Activated naive CD4-positive, alpha-beta T cell treated with anti-CD3 and anti-CD28 coated beads for 36 hours (primary cell): ENCODE measurements around the gene SLC38A7. TPM values are rescaled to one million over a fixed set of nuclear protein-coding genes. Genes with fewer than 3 reads are reported as not detected.
"Not testable (repeated sequence)": the region's sequence is repeated elsewhere in the genome, so short reads cannot be mapped to it uniquely, and the experiment has no call there.

Source experiments
- CTCF ChIA-PET: fragments of 350-600 bp; sonication (Branson Sonifier 250); formaldehyde crosslinking; loops from one replicate; lab custom pipeline; 2021; ENCODE audit warnings: antibody characterized with exemption; lab: Charles Lee
- DNase-seq: peaks from one replicate; pipeline ENCODE4 v3.0.0-alpha.2; 2020
- H3K27ac Mint-ChIP-seq: one replicate; pipeline ENCODE4 v1.8.0; 2021; ENCODE audit warnings: mild to moderate bottlenecking, mixed read lengths
- H3K27me3 Mint-ChIP-seq: one replicate; pipeline ENCODE4 v1.8.0; 2021; ENCODE audit warnings: low read depth, mixed read lengths
- H3K36me3 Mint-ChIP-seq: one replicate; pipeline ENCODE4 v1.8.0; 2021; ENCODE audit warnings: low read depth, mixed read lengths
- H3K4me1 Mint-ChIP-seq: one replicate; pipeline ENCODE4 v1.8.0; 2021; ENCODE audit warnings: low read depth, mixed read lengths
- H3K4me3 Mint-ChIP-seq: one replicate; pipeline ENCODE4 v1.8.0; 2021; ENCODE audit warnings: mild to moderate bottlenecking, moderate library complexity, mixed read lengths
- H3K9me3 Mint-ChIP-seq: one replicate; pipeline ENCODE4 v1.8.0; 2021; ENCODE audit warnings: mixed read lengths
- intact Hi-C: fragments of 100-400 bp; cut with micrococcal nuclease; formaldehyde crosslinking; loops from one replicate; pipeline ENCODE4 v1.15.1; 2023
- total RNA-seq, 2 experiments: library from RNA; stranded (reverse); gene quantifications; one replicate each; pipeline ENCODE4 v1.2.3, GENCODE V29; 2021

The SLC38A7 gene
- total RNA-seq, 2 experiments from 2014 or later, result 4.3 to 4.6 TPM

DNA sequence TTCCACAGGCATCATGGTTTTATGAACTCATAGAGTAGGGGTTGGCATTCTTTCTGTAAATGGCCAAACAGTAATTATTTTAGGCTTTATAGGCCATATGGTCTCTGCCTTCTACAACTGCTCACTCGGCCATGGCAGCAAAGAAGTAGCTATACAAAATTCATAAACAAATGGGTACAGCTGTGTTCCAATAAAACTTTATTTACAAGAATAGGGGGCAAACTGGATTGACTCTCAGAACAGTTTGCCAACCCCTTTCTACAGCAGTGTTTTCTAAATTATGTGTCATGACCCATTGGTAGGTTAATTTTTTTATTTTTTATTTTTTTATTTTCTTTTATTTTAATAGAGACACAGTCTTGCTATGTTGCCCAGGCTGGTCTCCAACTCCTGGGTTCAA, 29.2 kb upstream of the SLC38A7 start:
- CTCF ChIA-PET, result interaction anchor here (0.8 kb wide), 1 partner anchor 15 kb away, joined by 4 read pairs; no protein-coding TSS in a partner anchor
- Mint-ChIP-seq H3K4me1 (no peaks in the 10 kb centered on the region), H3K9me3 (no peaks in the 10 kb centered on the region), H3K36me3 (peaks cover 51% of the 10 kb centered on the region), H3K4me3 (no peak overlapping the region), H3K27me3 (no peaks in the 10 kb centered on the region), H3K27ac (no peak overlapping the region)
- intact Hi-C loops, result no loop called here
- no peak for DNase-seq

DNA sequence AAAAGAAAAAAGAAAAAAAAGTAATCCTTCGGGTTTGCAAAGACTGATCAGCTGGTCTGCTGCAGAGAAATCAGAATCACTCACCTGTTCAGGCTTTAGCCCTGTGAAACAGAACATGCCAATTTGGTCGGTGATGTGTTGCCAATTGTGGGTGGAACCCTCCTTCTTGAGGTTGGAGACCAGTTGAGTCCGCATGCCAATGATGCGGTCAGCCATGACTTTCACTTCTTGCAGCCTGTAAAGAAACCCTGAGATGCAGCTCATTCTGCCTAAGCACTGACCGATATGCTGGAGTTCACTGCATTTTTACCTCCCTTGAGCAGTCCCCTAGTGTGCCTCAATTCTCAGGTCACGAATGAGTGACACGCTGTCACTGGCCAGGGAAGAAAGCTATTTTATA, 24.8 kb upstream of the SLC38A7 start:
- CTCF ChIA-PET, result no interaction called here
- Mint-ChIP-seq H3K4me3 (no peak overlapping the region), H3K27me3 (no peaks in the 10 kb centered on the region), H3K4me1 (no peaks in the 10 kb centered on the region), H3K9me3 (no peaks in the 10 kb centered on the region), H3K27ac (no peak overlapping the region), H3K36me3 (peaks cover 49% of the 10 kb centered on the region)
- intact Hi-C loops, result no loop called here
- no peak for DNase-seq

DNA sequence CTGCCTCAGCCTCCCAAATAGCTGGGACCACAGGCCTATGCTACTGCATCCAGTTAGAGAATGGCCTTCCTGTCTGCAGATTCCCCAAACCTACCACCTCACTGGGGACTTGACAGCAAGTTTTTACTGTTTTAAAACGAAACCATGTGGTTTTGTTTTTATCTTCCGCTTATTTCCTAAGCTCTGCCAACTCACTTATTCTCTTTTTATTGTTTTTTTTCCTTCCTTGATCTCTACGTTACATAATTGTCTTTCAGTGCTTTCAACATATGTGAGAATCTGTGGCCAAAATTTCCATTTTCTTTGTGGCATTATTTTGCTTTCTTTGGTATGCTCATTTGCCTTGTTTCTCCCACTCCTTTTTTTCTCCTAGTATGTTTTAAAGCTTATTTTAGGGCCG, 14.6 kb upstream of the SLC38A7 start:
- no peaks in the 10 kb centered on the region for H3K9me3 Mint-ChIP-seq
- intact Hi-C loops, result no loop called here
- no peak overlapping the region for H3K27ac Mint-ChIP-seq

DNA sequence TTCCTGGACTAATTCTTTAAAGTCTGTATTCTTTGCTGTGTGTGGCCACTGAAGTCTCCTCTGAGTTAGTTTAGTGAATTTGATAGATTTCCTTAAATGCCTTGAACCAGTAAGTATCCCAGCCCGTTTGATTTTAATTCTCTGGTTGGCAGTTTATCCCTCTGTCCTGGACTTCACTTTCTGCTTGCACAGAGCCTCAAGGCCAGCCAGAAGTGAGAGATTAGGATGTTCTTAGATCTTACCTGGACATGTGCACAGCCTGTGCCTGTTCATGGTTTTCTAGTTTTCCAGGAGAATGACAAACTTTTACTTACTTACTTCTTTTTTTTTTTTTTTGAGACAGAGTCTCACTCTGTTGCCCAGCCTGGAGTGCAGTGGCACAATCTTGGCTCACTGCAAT, 10.8 kb upstream of the SLC38A7 start:
- H3K9me3 Mint-ChIP-seq, result peaks cover 3% of the 10 kb centered on the region
- H3K4me3 Mint-ChIP-seq, result no peak overlapping the region

More for the DNA sequence above, 14.6 kb upstream of the SLC38A7 start:
- H3K27me3 Mint-ChIP-seq, result no peaks in the 10 kb centered on the region
- H3K4me1 Mint-ChIP-seq, result peaks cover 4% of the 10 kb centered on the region
- no peak overlapping the region for H3K4me3 Mint-ChIP-seq
- CTCF ChIA-PET, result interaction anchor here (1.2 kb wide), 1 partner anchor 14 kb away, joined by 4 read pairs; no protein-coding TSS in a partner anchor
- DNase-seq, result no peak
- H3K36me3 Mint-ChIP-seq, result no peaks in the 10 kb centered on the region

DNA sequence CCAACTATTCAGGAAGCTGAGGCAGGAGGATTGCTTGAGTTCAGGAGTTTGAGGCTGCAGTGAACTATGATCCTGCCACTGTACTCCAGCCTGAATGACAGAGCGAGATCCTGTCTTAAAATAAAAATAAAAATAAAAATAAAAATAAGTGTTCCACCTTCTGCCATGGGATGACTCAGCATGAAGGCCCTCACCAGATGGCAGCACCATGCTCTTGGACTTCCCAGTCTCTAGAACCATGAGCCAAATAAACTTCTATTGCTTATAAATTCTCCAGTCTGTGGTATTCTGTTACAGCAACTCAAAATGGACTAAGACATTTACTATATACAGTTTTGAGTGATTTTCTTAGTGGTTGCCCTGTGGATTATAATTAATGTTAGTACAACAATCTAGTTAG, 7.9 kb upstream of the SLC38A7 start:
- Mint-ChIP-seq H3K4me3 (no peak overlapping the region), H3K4me1 (no peaks in the 10 kb centered on the region), H3K27ac (no peak overlapping the region), H3K27me3 (no peaks in the 10 kb centered on the region), H3K36me3 (no peaks in the 10 kb centered on the region), H3K9me3 (peaks cover 3% of the 10 kb centered on the region)
- intact Hi-C loops, result no loop called here
- CTCF ChIA-PET, result interaction anchor here (1.4 kb wide), 1 partner anchor 64 kb away, joined by 4 read pairs; no protein-coding TSS in a partner anchor
- no peak for DNase-seq

More for the DNA sequence above, 10.8 kb upstream of the SLC38A7 start:
- Mint-ChIP-seq H3K27me3 (no peaks in the 10 kb centered on the region), H3K4me1 (peaks cover 4% of the 10 kb centered on the region), H3K36me3 (no peaks in the 10 kb centered on the region), H3K27ac (no peak overlapping the region)
- no peak for DNase-seq
- CTCF ChIA-PET, result no interaction called here
- intact Hi-C loops, result no loop called here

DNA sequence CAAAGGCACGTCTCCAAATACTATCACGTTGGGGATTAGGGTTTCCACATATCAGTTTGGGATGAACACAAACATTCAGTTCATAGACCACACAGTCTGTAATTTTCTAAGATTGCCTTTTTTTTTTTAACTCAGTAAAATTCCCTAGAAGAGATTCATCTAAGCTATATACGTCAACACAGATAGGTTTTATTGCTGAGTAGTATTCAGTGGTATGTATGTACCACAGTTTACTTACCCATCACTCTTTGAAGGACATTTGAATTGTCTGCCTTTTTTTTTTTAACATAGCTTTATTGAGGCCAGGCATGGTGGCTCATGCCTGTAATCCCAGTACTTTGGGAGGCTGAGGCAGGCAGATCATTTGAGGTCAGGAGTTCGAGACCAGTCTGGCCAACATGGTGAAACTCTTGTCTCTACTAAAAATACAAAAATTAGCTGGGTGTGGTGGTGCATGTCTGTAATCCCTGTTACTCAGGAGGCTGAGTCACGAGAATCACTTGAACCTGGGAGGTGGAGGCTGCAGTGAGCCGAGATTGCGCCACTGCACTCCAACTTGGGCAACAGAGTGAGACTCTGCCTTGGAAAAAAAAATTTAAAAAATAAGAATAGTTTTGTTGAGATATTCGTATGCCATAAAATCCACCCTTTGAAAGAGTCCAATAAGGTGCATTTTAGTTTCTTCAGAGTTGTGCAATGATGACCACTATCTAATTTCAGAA, 2.6 kb upstream of the SLC38A7 start:
- intact Hi-C loops, result not testable (repeated sequence)

DNA sequence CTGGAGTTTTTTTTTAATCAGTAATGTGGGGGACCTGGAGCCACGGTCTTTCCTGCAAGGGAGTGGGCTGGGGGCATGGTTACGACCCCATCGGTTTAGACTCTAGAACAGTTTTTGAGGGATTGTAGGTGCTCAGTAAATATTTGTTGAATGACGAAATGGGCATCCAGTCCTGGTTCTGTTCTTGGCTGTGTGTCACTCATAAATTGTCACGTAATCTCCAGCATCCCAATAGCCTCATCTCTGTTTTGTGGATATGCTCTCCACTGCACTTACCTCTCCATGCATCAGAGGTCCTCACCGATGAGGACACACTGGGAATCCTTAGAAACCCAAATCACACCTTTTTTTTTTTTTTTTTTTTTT, 497 bp upstream of the SLC38A7 start:
- no peak for DNase-seq
- no peaks in the 10 kb centered on the region for H3K9me3 Mint-ChIP-seq
- peak overlapping the region; percentile 89 for H3K4me3 Mint-ChIP-seq
- peaks cover 15% of the 10 kb centered on the region for H3K4me1 Mint-ChIP-seq
- intact Hi-C loops, result no loop called here
- CTCF ChIA-PET, result interaction anchor here (1.2 to 2.5 kb wide), 2 partner anchors 8 to 71 kb away, joined by 4 to 12 read pairs; no protein-coding TSS in a partner anchor
- H3K27me3 Mint-ChIP-seq, result no peaks in the 10 kb centered on the region
- H3K36me3 Mint-ChIP-seq, result peaks cover 2% of the 10 kb centered on the region
- H3K27ac Mint-ChIP-seq, result no peak overlapping the region

More for the DNA sequence above, 2.6 kb upstream of the SLC38A7 start:
- not testable (repeated sequence) for H3K9me3 Mint-ChIP-seq, H3K27me3 Mint-ChIP-seq, H3K27ac Mint-ChIP-seq, H3K4me3 Mint-ChIP-seq, H3K36me3 Mint-ChIP-seq, DNase-seq
- CTCF ChIA-PET, result interaction anchor here (0.6 to 0.7 kb wide), 2 partner anchors 350 to 1096 kb away, joined by 3 to 5 read pairs; no protein-coding TSS in a partner anchor
- H3K4me1 Mint-ChIP-seq, result peaks cover 15% of the 10 kb centered on the region

DNA sequence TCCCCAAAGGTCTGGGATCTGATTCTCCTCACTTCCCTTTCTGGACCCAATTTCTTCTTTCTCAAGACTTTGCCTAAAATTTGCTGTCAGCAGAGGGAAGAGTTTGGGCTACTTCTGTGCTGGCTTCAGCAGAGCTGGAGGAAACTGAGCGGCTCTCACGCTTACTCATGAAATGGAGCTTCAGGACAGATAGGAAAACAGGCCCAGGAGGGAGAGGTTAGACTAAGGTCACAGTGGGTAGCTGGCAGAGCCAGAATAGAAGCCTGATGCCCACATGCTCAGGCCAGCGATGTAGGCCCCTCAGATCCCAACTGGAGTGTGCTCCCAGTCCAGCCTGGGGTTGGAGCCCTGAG, 593 bp downstream of the SLC38A7 start:
- DNase-seq, result no peak
- CTCF ChIA-PET, result interaction anchor here (0.6 to 2.5 kb wide), 5 partner anchors 9 to 124 kb away, joined by 3 to 12 read pairs (median 4); no protein-coding TSS in a partner anchor
- H3K9me3 Mint-ChIP-seq, result no peaks in the 10 kb centered on the region
- intact Hi-C loops, result loop anchor here (1.0 to 5.0 kb wide), 3 partner anchors 48 to 172 kb away; no protein-coding TSS in a partner anchor
- peaks cover 2% of the 10 kb centered on the region for H3K36me3 Mint-ChIP-seq
- peaks cover 15% of the 10 kb centered on the region for H3K4me1 Mint-ChIP-seq
- no peaks in the 10 kb centered on the region for H3K27me3 Mint-ChIP-seq
- no peak overlapping the region for H3K27ac Mint-ChIP-seq
- H3K4me3 Mint-ChIP-seq, result peak overlapping the region; percentile 89

DNA sequence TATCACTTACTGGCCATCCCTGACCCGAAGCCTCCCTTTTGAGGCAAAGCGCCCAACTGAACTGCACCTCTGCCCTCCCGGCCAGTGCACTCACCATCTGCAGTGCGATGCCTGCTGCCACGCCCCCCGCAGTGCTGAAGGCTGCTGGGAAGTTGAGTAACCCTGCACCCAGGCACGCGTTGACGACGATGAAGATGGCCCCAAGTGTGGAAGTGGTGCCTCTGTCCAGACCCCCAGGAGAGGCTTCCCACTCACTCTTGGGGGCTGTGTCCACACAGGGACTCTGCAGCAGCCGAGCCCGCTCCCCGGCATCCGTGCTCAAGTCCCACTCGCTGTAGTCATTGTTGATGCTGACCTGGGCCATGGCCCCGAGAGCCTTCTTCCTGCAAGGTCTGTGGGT, 4.8 kb downstream of the SLC38A7 start:
- DNase-seq, result no peak
- intact Hi-C loops, result loop anchor here (5.0 kb wide), 1 partner anchor 167 kb away; no protein-coding TSS in a partner anchor
- Mint-ChIP-seq H3K4me1 (peaks cover 14% of the 10 kb centered on the region), H3K27me3 (no peaks in the 10 kb centered on the region), H3K4me3 (no peak overlapping the region), H3K36me3 (peaks cover 11% of the 10 kb centered on the region), H3K27ac (no peak overlapping the region), H3K9me3 (no peaks in the 10 kb centered on the region)
- CTCF ChIA-PET, result no interaction called here

DNA sequence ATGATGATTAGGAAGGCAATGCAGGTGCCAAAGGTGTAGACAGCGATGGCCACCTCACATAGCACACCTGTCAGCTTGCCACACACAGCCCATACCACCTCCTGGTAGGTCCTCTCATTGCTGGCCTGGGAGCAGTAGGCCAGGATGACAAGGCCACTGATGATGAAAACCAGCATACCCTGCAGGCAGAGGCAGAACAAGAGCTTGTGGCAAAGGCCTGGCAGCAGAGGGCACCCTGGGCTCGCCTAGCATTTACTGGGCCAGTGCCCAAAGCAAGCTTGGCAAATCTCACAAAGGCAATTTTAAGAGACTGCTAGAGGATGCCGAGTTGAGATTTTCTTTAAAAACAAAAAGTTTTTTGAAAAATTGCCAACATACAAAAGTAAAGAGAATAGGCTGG, 5.9 kb downstream of the SLC38A7 start:
- peak; percentile 35 for DNase-seq
- no peaks in the 10 kb centered on the region for H3K9me3 Mint-ChIP-seq
- intact Hi-C loops, result loop anchor here (1.0 kb wide), 1 partner anchor 78 kb away; no protein-coding TSS in a partner anchor
- CTCF ChIA-PET, result interaction anchor here (1.9 kb wide), 1 partner anchor 77 kb away, joined by 15 read pairs; no protein-coding TSS in a partner anchor
- no peak overlapping the region for H3K4me3 Mint-ChIP-seq
- H3K27ac Mint-ChIP-seq, result no peak overlapping the region
- H3K36me3 Mint-ChIP-seq, result peaks cover 11% of the 10 kb centered on the region
- peaks cover 6% of the 10 kb centered on the region for H3K4me1 Mint-ChIP-seq
- no peaks in the 10 kb centered on the region for H3K27me3 Mint-ChIP-seq

DNA sequence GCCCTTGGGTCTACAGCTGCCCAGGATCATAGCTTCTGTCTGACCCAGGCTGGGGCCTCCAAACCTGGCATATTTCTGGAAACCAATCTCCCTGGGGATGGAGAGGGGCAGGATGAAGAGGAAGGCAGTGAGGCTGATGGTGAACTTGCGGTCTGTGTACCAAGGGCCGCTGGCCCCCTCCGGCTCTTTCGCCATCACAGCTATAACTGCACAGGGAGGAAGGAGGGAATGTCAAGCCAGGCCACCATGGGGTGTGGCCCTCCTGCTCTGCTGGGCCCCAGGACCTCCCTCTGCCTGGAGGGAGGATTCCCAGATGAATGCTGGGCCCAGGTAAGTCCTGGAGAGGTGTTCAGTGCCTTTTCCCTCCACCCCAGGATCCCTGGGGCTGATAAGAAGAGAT, 6.3 kb downstream of the SLC38A7 start:
- Mint-ChIP-seq H3K27me3 (no peaks in the 10 kb centered on the region), H3K4me1 (peaks cover 2% of the 10 kb centered on the region), H3K9me3 (no peaks in the 10 kb centered on the region), H3K27ac (no peak overlapping the region), H3K4me3 (no peak overlapping the region), H3K36me3 (peaks cover 11% of the 10 kb centered on the region)
- CTCF ChIA-PET, result interaction anchor here (0.6 to 1.9 kb wide), 2 partner anchors 74 to 78 kb away, joined by 3 to 15 read pairs; no protein-coding TSS in a partner anchor
- intact Hi-C loops, result loop anchor here (1.0 kb wide), 1 partner anchor 78 kb away; no protein-coding TSS in a partner anchor
- DNase-seq, result no peak

DNA sequence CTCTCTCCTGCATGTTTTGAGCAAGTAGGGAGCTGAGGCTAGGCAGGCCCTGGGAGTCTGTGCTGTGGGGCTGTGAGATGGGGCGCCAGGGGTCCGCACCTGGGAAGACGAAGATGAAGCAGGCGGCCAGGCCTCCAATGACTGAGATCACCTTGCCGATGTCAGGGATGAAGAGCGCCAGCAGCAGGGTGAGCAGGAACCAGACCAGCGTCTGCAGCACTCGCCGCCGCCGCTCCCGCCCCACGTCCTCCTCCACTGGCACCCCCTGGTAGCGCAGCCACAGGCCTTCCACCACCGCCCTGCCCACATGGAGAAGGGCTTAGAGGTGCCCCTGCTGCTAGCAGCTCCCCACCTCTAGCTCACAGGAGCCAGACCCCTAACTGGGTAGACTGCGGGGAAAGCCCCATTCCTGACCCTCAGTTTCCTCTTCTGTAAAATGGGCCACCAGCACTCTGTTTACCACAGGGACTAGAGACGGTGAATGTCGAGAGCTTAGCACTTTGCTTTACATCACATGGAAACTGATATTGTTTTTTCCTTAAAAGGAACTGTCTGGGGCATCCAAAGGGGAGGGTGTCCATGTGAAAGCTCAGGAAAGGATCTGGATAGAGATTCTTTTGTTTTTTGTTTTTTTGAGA, 13.5 kb downstream of the SLC38A7 start:
- H3K4me3 Mint-ChIP-seq, result no peak overlapping the region
- no peaks in the 10 kb centered on the region for H3K27me3 Mint-ChIP-seq
- no peaks in the 10 kb centered on the region for H3K4me1 Mint-ChIP-seq
- no peak overlapping the region for H3K27ac Mint-ChIP-seq
- CTCF ChIA-PET, result interaction anchor here (1.3 kb wide), 1 partner anchor 85 kb away, joined by 3 read pairs; no protein-coding TSS in a partner anchor
- no peaks in the 10 kb centered on the region for H3K9me3 Mint-ChIP-seq
- DNase-seq, result no peak
- peaks cover 19% of the 10 kb centered on the region for H3K36me3 Mint-ChIP-seq
- intact Hi-C loops, result no loop called here
